Prostate gland (tissue), 2 donors: ENCODE results near the gene ELMO1.

Source experiments
- POLR2A ChIP-seq: fragments of 450-650 bp; IDR thresholded peaks from one replicate; pipeline ENCODE4 v1.6.1; 2016; ENCODE audit warnings: antibody characterized with exemption, mild to moderate bottlenecking
- TF ChIP-seq, protein P1 (sequence below), 4 experiments: fragments of 200-600 bp in 2 of 4; fragments of 450-650 bp in 2 of 4; sonication (generic) in 2 of 4; IDR thresholded peaks; 1 replicate in 3 of 4; 2 replicates in 1 of 4; pipeline ENCODE4 v1.5.1; 2016 to 2019; ENCODE audit warnings: antibody characterized with exemption in 4 of 4, mild to moderate bottlenecking in 2 of 4, moderate library complexity in 2 of 4

DNA sequence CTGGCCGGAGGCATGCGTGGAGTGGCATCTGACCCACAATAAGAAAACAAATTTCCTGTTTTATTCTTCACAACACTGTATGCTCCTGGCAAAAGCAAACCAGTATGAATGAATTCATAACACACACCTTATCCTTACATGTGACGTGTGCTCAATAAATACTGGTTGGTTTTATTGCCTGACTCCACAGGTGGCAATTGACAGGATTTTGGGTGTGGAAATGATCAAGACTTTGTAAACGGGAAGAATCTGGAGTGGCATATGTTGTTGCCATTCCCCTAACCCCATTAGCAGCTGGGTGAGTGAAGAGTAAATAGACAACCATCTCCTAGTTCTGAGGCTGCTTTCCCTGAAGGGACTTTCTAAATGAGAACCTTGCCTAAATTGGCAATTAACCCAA, 508.8 kb downstream of the ELMO1 start:
- TF ChIP-seq, protein P1, sequence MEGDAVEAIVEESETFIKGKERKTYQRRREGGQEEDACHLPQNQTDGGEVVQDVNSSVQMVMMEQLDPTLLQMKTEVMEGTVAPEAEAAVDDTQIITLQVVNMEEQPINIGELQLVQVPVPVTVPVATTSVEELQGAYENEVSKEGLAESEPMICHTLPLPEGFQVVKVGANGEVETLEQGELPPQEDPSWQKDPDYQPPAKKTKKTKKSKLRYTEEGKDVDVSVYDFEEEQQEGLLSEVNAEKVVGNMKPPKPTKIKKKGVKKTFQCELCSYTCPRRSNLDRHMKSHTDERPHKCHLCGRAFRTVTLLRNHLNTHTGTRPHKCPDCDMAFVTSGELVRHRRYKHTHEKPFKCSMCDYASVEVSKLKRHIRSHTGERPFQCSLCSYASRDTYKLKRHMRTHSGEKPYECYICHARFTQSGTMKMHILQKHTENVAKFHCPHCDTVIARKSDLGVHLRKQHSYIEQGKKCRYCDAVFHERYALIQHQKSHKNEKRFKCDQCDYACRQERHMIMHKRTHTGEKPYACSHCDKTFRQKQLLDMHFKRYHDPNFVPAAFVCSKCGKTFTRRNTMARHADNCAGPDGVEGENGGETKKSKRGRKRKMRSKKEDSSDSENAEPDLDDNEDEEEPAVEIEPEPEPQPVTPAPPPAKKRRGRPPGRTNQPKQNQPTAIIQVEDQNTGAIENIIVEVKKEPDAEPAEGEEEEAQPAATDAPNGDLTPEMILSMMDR (IDR thresholded peaks at IDR 0.05) = no peak
- no peak for TF ChIP-seq POLR2A
